SK-N-SH treated with all-trans-retinoic acid at 6 μM for 48 hours (cell line): ENCODE results near the gene CDC5L.
"Not testable (repeated sequence)": the region's sequence is repeated elsewhere in the genome, so short reads cannot be mapped to it uniquely, and the experiment has no call there.

ENCODE experiments used
- ATAC-seq: fragments of 200-7000 bp; cut with Tn5 transposase; 3 replicates; pipeline ENCODE4 v1.9.1; 2020; ENCODE audit warnings: mild to moderate bottlenecking, moderate library complexity
- ARNTL ChIP-seq: fragments of 450-650 bp; formaldehyde crosslinking; IDR thresholded peaks from 2 replicates; pipeline ENCODE4 v1.5.0; 2020; ENCODE audit warnings: low read depth, mild to moderate bottlenecking, moderate library complexity, borderline replicate concordance
- BACH2 ChIP-seq: fragments of 250-450 bp; sonication (Bioruptor Pico); IDR thresholded peaks from 2 replicates; pipeline ENCODE4 v1.9.0; 2021; ENCODE audit warnings: mild to moderate bottlenecking, borderline replicate concordance
- CSDC2 ChIP-seq: fragments of 250-450 bp; sonication (Bioruptor Pico); IDR thresholded peaks from 2 replicates; pipeline ENCODE4 v1.5.0; 2020; ENCODE audit warnings: mild to moderate bottlenecking, moderate library complexity
- ESRRG ChIP-seq: fragments of 250-450 bp; sonication (Bioruptor Pico); IDR thresholded peaks from 2 replicates; pipeline ENCODE4 v1.6.1; 2021; ENCODE audit warnings: mild to moderate bottlenecking
- GLIS3 ChIP-seq: fragments of 250-450 bp; sonication (Bioruptor Pico); IDR thresholded peaks from 2 replicates; pipeline ENCODE4 v1.5.0; 2020; ENCODE audit warnings: mild to moderate bottlenecking, moderate library complexity
- ISL1 ChIP-seq: fragments of 250-450 bp; sonication (Bioruptor Pico); IDR thresholded peaks from 2 replicates; pipeline ENCODE4 v2.1.2; 2022; ENCODE audit warnings: mild to moderate bottlenecking, moderate library complexity
- OSR1 ChIP-seq: fragments of 250-450 bp; sonication (Bioruptor Pico); IDR thresholded peaks from 2 replicates; pipeline ENCODE4 v1.8.0; 2022; ENCODE audit warnings: moderate library complexity, mild to moderate bottlenecking, inconsistent platforms
- PPARA ChIP-seq: fragments of 250-450 bp; sonication (Bioruptor Pico); IDR thresholded peaks from 2 replicates; pipeline ENCODE4 v1.5.0; 2020; ENCODE audit warnings: mild to moderate bottlenecking, borderline replicate concordance
- RARB ChIP-seq: fragments of 250-450 bp; sonication (Bioruptor Pico); IDR thresholded peaks from 2 replicates; pipeline ENCODE4 v1.8.0; 2021; ENCODE audit warnings: mild to moderate bottlenecking, moderate library complexity
- SNAI2 ChIP-seq: fragments of 250-450 bp; sonication (Bioruptor Pico); IDR thresholded peaks from 2 replicates; pipeline ENCODE4 v1.5.0; 2020; ENCODE audit warnings: mild to moderate bottlenecking, moderate library complexity
- TCF4 ChIP-seq: fragments of 250-450 bp; sonication (Bioruptor Pico); IDR thresholded peaks from 2 replicates; pipeline ENCODE4 v1.8.0; 2021; ENCODE audit warnings: mild to moderate bottlenecking, moderate library complexity, borderline replicate concordance
- TOX ChIP-seq: fragments of 250-450 bp; sonication (Bioruptor Pico); IDR thresholded peaks from 2 replicates; pipeline ENCODE4 v1.8.0; 2021; ENCODE audit warnings: mild to moderate bottlenecking, moderate library complexity, borderline replicate concordance
- ZFP3 ChIP-seq: fragments of 250-450 bp; sonication (Bioruptor Pico); IDR thresholded peaks from 2 replicates; pipeline ENCODE4 v1.5.0; 2020; ENCODE audit warnings: mild to moderate bottlenecking, moderate library complexity
- ZFP30 ChIP-seq: fragments of 450-650 bp; formaldehyde crosslinking; IDR thresholded peaks from 2 replicates; pipeline ENCODE4 v1.5.0; 2022; ENCODE audit warnings: mild to moderate bottlenecking, moderate library complexity
- ZNF565 ChIP-seq: fragments of 450-650 bp; formaldehyde crosslinking; conservative IDR thresholded peaks from 2 replicates; pipeline ENCODE4 v1.5.0; 2020; ENCODE audit warnings: low read depth, mild to moderate bottlenecking, moderate library complexity
- ZNF70 ChIP-seq: fragments of 450-650 bp; formaldehyde crosslinking; IDR thresholded peaks from 2 replicates; pipeline ENCODE4 v1.5.0; 2020; ENCODE audit warnings: mild to moderate bottlenecking, moderate library complexity
- ZNF8 ChIP-seq: fragments of 450-650 bp; formaldehyde crosslinking; IDR thresholded peaks from 2 replicates; pipeline ENCODE4 v1.5.0; 2020; ENCODE audit warnings: mild to moderate bottlenecking, moderate library complexity
- TF ChIP-seq, protein P1 (sequence below): fragments of 250-450 bp; sonication (Bioruptor Pico); IDR thresholded peaks from 2 replicates; pipeline ENCODE4 v1.8.0; 2021; ENCODE audit warnings: low read depth, mild to moderate bottlenecking, moderate library complexity, borderline replicate concordance
- TF ChIP-seq, protein P2 (sequence below): fragments of 250-450 bp; sonication (Bioruptor Pico); IDR thresholded peaks from 2 replicates; pipeline ENCODE4 v1.5.0; 2020; ENCODE audit warnings: mild to moderate bottlenecking, moderate library complexity
- TF ChIP-seq, protein P3 (sequence below): fragments of 250-450 bp; sonication (Bioruptor Pico); IDR thresholded peaks from 2 replicates; pipeline ENCODE4 v1.8.0; 2020; ENCODE audit warnings: mild to moderate bottlenecking, moderate library complexity, borderline replicate concordance

The CDC5L gene

DNA sequence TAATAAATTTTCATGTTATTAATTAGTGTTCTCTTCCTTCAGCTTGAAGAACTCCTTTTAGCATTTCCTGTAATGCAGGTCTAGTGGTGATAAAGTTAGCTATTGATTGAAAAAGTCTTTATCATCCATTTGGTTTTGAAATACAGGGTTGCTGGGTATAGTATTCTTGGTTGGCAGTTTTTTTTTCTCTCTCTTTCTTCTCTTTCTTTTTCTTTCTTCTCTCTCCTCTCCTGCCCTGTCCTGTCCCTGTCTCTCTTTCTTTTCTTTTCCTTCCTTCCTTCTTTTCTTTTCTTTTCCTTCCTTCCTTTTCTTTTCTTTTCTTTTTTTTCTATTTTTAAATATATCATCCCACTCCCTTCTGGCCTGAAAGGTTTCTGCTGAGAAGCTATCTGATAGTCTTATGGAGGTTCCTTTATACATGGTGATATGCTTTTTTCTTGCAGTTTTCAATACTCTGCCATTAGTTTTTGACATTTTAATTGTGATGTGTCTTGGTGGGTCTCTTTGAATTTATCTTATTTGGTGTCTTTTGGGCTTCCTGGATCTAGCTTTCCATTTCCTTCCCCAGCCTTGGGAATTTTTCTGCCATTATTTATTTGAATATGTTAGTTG lies 55.4 kb downstream of the CDC5L start:
- TF ChIP-seq TCF4 (CRISPR knock-in tag) (no peak), PPARA (CRISPR knock-in tag) (no peak), SNAI2 (no peak), BACH2 (no peak), OSR1 (CRISPR knock-in tag) (no peak), ZNF70 (CRISPR knock-in tag) (no peak), ZFP3 (CRISPR knock-in tag) (no peak)
- TF ChIP-seq, protein P1, sequence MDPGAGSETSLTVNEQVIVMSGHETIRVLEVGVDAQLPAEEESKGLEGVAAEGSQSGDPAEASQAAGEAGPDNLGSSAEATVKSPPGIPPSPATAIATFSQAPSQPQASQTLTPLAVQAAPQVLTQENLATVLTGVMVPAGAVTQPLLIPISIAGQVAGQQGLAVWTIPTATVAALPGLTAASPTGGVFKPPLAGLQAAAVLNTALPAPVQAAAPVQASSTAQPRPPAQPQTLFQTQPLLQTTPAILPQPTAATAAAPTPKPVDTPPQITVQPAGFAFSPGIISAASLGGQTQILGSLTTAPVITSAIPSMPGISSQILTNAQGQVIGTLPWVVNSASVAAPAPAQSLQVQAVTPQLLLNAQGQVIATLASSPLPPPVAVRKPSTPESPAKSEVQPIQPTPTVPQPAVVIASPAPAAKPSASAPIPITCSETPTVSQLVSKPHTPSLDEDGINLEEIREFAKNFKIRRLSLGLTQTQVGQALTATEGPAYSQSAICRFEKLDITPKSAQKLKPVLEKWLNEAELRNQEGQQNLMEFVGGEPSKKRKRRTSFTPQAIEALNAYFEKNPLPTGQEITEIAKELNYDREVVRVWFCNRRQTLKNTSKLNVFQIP: no peak
- TF ChIP-seq, protein P2, sequence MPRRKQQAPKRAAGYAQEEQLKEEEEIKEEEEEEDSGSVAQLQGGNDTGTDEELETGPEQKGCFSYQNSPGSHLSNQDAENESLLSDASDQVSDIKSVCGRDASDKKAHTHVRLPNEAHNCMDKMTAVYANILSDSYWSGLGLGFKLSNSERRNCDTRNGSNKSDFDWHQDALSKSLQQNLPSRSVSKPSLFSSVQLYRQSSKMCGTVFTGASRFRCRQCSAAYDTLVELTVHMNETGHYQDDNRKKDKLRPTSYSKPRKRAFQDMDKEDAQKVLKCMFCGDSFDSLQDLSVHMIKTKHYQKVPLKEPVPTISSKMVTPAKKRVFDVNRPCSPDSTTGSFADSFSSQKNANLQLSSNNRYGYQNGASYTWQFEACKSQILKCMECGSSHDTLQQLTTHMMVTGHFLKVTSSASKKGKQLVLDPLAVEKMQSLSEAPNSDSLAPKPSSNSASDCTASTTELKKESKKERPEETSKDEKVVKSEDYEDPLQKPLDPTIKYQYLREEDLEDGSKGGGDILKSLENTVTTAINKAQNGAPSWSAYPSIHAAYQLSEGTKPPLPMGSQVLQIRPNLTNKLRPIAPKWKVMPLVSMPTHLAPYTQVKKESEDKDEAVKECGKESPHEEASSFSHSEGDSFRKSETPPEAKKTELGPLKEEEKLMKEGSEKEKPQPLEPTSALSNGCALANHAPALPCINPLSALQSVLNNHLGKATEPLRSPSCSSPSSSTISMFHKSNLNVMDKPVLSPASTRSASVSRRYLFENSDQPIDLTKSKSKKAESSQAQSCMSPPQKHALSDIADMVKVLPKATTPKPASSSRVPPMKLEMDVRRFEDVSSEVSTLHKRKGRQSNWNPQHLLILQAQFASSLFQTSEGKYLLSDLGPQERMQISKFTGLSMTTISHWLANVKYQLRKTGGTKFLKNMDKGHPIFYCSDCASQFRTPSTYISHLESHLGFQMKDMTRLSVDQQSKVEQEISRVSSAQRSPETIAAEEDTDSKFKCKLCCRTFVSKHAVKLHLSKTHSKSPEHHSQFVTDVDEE (CRISPR knock-in tag): no peak
- no peak for ATAC-seq

DNA sequence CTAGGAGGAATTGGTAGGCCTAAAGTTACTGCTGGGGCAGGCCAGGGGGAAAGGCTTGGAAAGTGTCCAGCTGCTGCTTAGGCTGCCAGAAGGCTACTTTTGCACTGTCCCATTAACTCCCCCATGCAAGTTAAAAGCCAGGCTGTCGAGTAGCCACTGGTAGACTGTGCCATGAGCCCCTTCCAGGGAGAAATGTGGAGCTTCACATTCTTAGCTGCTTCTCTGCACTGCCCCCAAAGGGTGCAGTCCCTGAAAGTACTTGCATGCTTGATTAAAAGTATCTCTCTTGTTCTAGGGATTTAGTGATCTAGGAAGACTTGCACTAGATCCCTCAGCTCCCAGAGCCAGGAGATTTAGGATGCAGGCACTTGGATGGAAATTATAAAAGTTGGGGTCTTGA lies 57.3 kb downstream of the CDC5L start:
- TF ChIP-seq ARNTL (CRISPR knock-in tag) (no peak), OSR1 (CRISPR knock-in tag) (no peak), CSDC2 (CRISPR knock-in tag) (no peak), ZNF70 (CRISPR knock-in tag) (no peak), ZNF8 (CRISPR knock-in tag) (no peak), ZNF565 (CRISPR knock-in tag) (no peak), RARB (no peak), GLIS3 (CRISPR knock-in tag) (no peak), ZFP3 (CRISPR knock-in tag) (no peak), ZFP30 (no peak), PPARA (CRISPR knock-in tag) (no peak), ISL1 (no peak), TOX (CRISPR knock-in tag) (no peak), ESRRG (CRISPR knock-in tag) (no peak), TCF4 (CRISPR knock-in tag) (no peak), SNAI2 (no peak)
- TF ChIP-seq, protein P3, sequence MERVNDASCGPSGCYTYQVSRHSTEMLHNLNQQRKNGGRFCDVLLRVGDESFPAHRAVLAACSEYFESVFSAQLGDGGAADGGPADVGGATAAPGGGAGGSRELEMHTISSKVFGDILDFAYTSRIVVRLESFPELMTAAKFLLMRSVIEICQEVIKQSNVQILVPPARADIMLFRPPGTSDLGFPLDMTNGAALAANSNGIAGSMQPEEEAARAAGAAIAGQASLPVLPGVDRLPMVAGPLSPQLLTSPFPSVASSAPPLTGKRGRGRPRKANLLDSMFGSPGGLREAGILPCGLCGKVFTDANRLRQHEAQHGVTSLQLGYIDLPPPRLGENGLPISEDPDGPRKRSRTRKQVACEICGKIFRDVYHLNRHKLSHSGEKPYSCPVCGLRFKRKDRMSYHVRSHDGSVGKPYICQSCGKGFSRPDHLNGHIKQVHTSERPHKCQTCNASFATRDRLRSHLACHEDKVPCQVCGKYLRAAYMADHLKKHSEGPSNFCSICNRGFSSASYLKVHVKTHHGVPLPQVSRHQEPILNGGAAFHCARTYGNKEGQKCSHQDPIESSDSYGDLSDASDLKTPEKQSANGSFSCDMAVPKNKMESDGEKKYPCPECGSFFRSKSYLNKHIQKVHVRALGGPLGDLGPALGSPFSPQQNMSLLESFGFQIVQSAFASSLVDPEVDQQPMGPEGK: no peak
- TF ChIP-seq, protein P2 (CRISPR knock-in tag): no peak
- peak; percentile 43; the same call in 2 of the 3 replicates for ATAC-seq

DNA sequence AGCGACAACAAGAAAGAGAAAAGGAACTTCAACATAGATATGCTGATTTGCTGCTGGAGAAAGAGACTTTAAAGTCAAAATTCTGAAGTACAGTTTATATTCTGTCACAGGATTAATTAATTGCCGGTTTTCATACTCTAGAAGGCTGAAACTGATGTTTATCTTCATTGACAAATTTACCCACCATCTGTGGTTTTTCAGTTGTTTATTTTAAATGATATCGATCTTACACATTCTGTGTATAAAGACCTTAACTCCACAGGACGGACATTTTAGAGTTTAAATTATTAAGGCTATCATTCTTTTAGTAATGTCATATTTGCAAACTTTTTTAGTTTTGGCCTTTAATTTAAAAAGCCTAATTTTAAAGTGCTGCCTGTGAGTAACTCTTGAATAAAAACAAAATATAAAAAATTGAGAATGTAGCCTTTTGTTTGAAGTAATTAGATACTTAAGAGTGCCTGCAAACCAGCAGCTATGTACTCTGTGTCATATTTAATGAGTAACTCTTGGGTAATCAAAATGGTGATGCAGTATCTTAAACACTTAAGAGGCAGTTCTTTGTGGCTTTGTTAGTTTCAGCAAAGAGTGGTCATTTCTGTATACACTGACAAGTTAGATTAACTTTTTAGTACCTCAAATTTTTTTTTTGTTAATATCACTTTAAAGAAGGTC lies 59.3 kb downstream of the CDC5L start:
- peak; percentile 84 for ATAC-seq
- TF ChIP-seq CSDC2 (CRISPR knock-in tag): no peak
- 0 out of 2 replicates have a peak, but pooled peaks have one; percentile 23 for TF ChIP-seq TCF4 (CRISPR knock-in tag)
- peak; percentile 62 for TF ChIP-seq ISL1
- TF ChIP-seq, all 23 proteins: peak for 2

DNA sequence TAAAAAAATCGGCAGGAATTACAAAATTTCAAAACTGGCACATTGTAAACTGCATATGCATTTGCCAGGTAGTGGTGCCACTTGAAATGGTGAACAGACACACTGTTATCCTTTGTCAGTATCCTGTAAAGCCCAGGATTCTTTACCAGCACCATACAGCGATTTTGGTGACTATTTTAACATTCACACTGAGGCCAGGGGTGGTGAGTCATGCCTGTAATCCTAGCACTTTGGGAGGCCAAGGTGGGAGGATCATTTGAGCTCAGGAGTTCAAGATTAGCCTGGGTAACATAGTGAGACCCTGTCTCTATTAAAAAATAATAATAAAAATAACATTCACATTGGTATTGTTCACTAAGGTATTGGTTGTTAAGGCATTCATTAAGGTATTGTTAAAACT lies 61.7 kb downstream of the CDC5L start:
- ATAC-seq: not testable (repeated sequence)
